GM23338 (cell line): ENCODE data around the gene COX7A2. TPM values are rescaled to one million over a fixed set of nuclear protein-coding genes. Genes with fewer than 3 reads are reported as not detected.

Experiments used
- ATAC-seq: fragments of 200-7000 bp; cut with Tn5 transposase; 3 replicates; pipeline ENCODE4 v1.9.1; 2020
- DNase-seq: peaks from one replicate; pipeline ENCODE4 v3.0.0-alpha.2; 2015; ENCODE audit warnings: low spot score
- H2AFZ ChIP-seq: fragments of 200-600 bp; sonication (generic); 2 replicates; pipeline ENCODE4 v1.8.0; 2016; ENCODE audit warnings: antibody characterized with exemption, mild to moderate bottlenecking, moderate library complexity
- H3F3A ChIP-seq: fragments of 200-600 bp; sonication (generic); replicated peaks from 2 replicates; pipeline ENCODE4 v1.8.0; 2017; ENCODE audit warnings: antibody characterized with exemption, mixed run types, low read depth
- H3K27ac ChIP-seq: fragments of 200-600 bp; sonication (generic); 2 replicates; pipeline ENCODE4 v1.6.1; 2016; ENCODE audit warnings: low read depth
- H3K27me3 ChIP-seq: fragments of 200-600 bp; sonication (generic); 2 replicates; pipeline ENCODE4 v1.8.0; 2016; ENCODE audit warnings: mild to moderate bottlenecking, mixed run types, moderate library complexity; ENCODE audit not compliant: insufficient read depth
- H3K36me3 ChIP-seq: fragments of 200-600 bp; sonication (generic); 2 replicates; pipeline ENCODE4 v1.8.0; 2016; ENCODE audit warnings: mild to moderate bottlenecking; ENCODE audit not compliant: insufficient read depth
- H3K4me1 ChIP-seq: fragments of 200-600 bp; sonication (generic); 2 replicates; pipeline ENCODE4 v1.8.0; 2016; ENCODE audit warnings: mild to moderate bottlenecking, moderate library complexity; ENCODE audit not compliant: insufficient read depth
- H3K4me2 ChIP-seq: fragments of 200-600 bp; sonication (generic); 2 replicates; pipeline ENCODE4 v1.7.1; 2017; ENCODE audit warnings: mixed run types
- H3K4me3 ChIP-seq: fragments of 200-600 bp; sonication (generic); 2 replicates; pipeline ENCODE4 v1.6.1; 2016; ENCODE audit warnings: mixed run types
- H3K79me2 ChIP-seq: fragments of 200-600 bp; sonication (generic); replicated peaks from 2 replicates; pipeline ENCODE4 v1.8.0; 2017; ENCODE audit warnings: mild to moderate bottlenecking; ENCODE audit not compliant: insufficient read depth
- H3K9me2 ChIP-seq: fragments of 200-600 bp; sonication (generic); 2 replicates; pipeline ENCODE4 v1.8.0; 2017; ENCODE audit not compliant: insufficient read depth
- H4K20me1 ChIP-seq: fragments of 200-600 bp; sonication (generic); replicated peaks from 2 replicates; pipeline ENCODE4 v1.8.0; 2017; ENCODE audit warnings: mild to moderate bottlenecking; ENCODE audit not compliant: insufficient read depth
- H3K27ac Mint-ChIP-seq: 2 replicates; pipeline ENCODE4 v1.8.0; 2020; ENCODE audit warnings: inconsistent platforms, mild to moderate bottlenecking, moderate library complexity, mixed read lengths
- H3K27me3 Mint-ChIP-seq: 3 replicates; pipeline ENCODE4 v1.8.0; 2022; ENCODE audit warnings: low read depth, mild to moderate bottlenecking, moderate library complexity, mixed read lengths, inconsistent platforms; ENCODE audit not compliant: insufficient read depth, poor library complexity
- H3K36me3 Mint-ChIP-seq: 3 replicates; pipeline ENCODE4 v1.8.0; 2021; ENCODE audit warnings: low read depth, mild to moderate bottlenecking, inconsistent platforms, moderate library complexity, mixed read lengths
- H3K4me1 Mint-ChIP-seq: 3 replicates; pipeline ENCODE4 v1.8.0; 2020; ENCODE audit warnings: mild to moderate bottlenecking, inconsistent platforms, mixed read lengths
- H3K4me3 Mint-ChIP-seq: 3 replicates; pipeline ENCODE4 v1.8.0; 2021; ENCODE audit warnings: moderate library complexity, mild to moderate bottlenecking, inconsistent platforms, mixed read lengths
- H3K9me3 Mint-ChIP-seq: 3 replicates; pipeline ENCODE4 v1.8.0; 2020; ENCODE audit warnings: moderate library complexity, mild to moderate bottlenecking, inconsistent platforms, mixed read lengths
- CREB1 ChIP-seq: fragments of 250-450 bp; sonication (Bioruptor Pico); IDR thresholded peaks from 2 replicates; pipeline ENCODE4 v1.5.0; 2020; ENCODE audit warnings: low read depth, mild to moderate bottlenecking, moderate library complexity
- ETS1 ChIP-seq: IDR thresholded peaks from 2 replicates; pipeline ENCODE4 v1.6.1; 2016; ENCODE audit warnings: antibody characterized with exemption
- EZH2 ChIP-seq: fragments of 200-600 bp; sonication (generic); IDR thresholded peaks from one replicate; pipeline ENCODE4 v1.8.0; 2017; ENCODE audit warnings: antibody characterized with exemption, mild to moderate bottlenecking, low read depth; ENCODE audit not compliant: unreplicated experiment
- EZH2phosphoT487 ChIP-seq: fragments of 200-600 bp; sonication (generic); IDR thresholded peaks from one replicate; pipeline ENCODE4 v1.8.1; 2018; ENCODE audit warnings: antibody characterized with exemption; ENCODE audit not compliant: unreplicated experiment
- JUNB ChIP-seq: IDR thresholded peaks from one replicate; pipeline ENCODE4 v1.6.1; 2016; ENCODE audit warnings: antibody characterized with exemption; ENCODE audit not compliant: unreplicated experiment
- NANOG ChIP-seq: IDR thresholded peaks from 2 replicates; pipeline ENCODE4 v1.6.1; 2016; ENCODE audit warnings: antibody characterized with exemption, borderline replicate concordance
- POLR2AphosphoS5 ChIP-seq: IDR thresholded peaks from 2 replicates; pipeline ENCODE4 v1.6.1; 2016; ENCODE audit warnings: antibody characterized with exemption, low read depth
- STAT1 ChIP-seq: IDR thresholded peaks from one replicate; pipeline ENCODE4 v1.6.1; 2016; ENCODE audit warnings: antibody characterized with exemption; ENCODE audit not compliant: unreplicated experiment
- ZNF114 ChIP-seq: fragments of 250-450 bp; sonication (Bioruptor Pico); IDR thresholded peaks from 2 replicates; pipeline ENCODE4 v1.5.0; 2020; ENCODE audit warnings: mild to moderate bottlenecking, moderate library complexity
- ZNF331 ChIP-seq: fragments of 250-450 bp; sonication (Bioruptor Pico); IDR thresholded peaks from 2 replicates; pipeline ENCODE4 v1.5.0; 2020; ENCODE audit warnings: low read depth, mild to moderate bottlenecking, moderate library complexity
- ZNF462 ChIP-seq: fragments of 250-450 bp; sonication (Bioruptor Pico); IDR thresholded peaks from 2 replicates; pipeline ENCODE4 v1.5.0; 2020; ENCODE audit warnings: mild to moderate bottlenecking, moderate library complexity
- polyA plus RNA-seq: library from polyadenylated mRNA; unstranded; fragments of >200 nt; fragmentation: Nextera tagmentation; extraction: Ambion mirVana; gene quantifications from 2 replicates; pipeline ENCODE4 v1.2.1, GENCODE V29; 2016
- total RNA-seq: library from RNA; depleted of rRNA; stranded (reverse); fragments of >200 nt; shearing (Covaris generic); gene quantifications from 2 replicates; pipeline ENCODE4 v1.2.3, GENCODE V29; 2014
- TF ChIP-seq, protein P1 (sequence below): IDR thresholded peaks from one replicate; pipeline ENCODE4 v1.6.1; 2018; ENCODE audit warnings: antibody characterized with exemption; ENCODE audit not compliant: unreplicated experiment
- TF ChIP-seq, protein P2 (sequence below), 2 experiments: fragments of 200-600 bp in 1 of 2; sonication (generic) in 1 of 2; conservative IDR thresholded peaks; 2 replicates each; pipeline versions ENCODE4 v1.5.1 to v1.6.1; 2016 to 2017; ENCODE audit warnings: antibody characterized with exemption in 2 of 2, low read depth in 2 of 2, mild to moderate bottlenecking in 2 of 2, moderate library complexity in 1 of 2

COX7A2 gene
- total and polyA plus RNA-seq, 2 experiments from 2014 or later = 93.7 to 963 TPM

GRCh38 chr6:75267461-75267860, 23.9 kb upstream of the COX7A2 start:
- Histone ChIP-seq H2AFZ (no peak overlapping the region), H3K4me1 (peaks cover 24% of the 10 kb centered on the region), H3K4me2 (peak overlapping the region; percentile 22), H3K27ac (peak overlapping the region; percentile 70), H3K79me2 (peaks cover 76% of the 10 kb centered on the region), H3K36me3 (no peaks in the 10 kb centered on the region), H3K9me2 (0 out of 2 replicates have a peak, but pooled peaks cover 4% of the 10 kb centered on the region), H3K4me3 (peak overlapping the region; percentile 13; the same call in 1 of the 2 replicates), H3F3A (no peaks in the 10 kb centered on the region), H3K27me3 (no peaks in the 10 kb centered on the region), H4K20me1 (no peaks in the 10 kb centered on the region)
- peaks cover 9% of the 10 kb centered on the region for H3K9me3 Mint-ChIP-seq
- ATAC-seq = no peak
- no peaks in the 10 kb centered on the region for H3K27me3 Mint-ChIP-seq
- peak overlapping the region; percentile 70; the same call in 1 of the 2 replicates for H3K27ac Mint-ChIP-seq
- 0 out of 3 replicates have a peak overlapping the region, but pooled peaks have one; percentile 8 for H3K4me3 Mint-ChIP-seq
- DNase-seq = no peak
- peaks cover 25% of the 10 kb centered on the region for H3K4me1 Mint-ChIP-seq
- TF ChIP-seq NANOG (no peak), CREB1 (CRISPR knock-in tag) (no peak), ETS1 (no peak), ZNF114 (CRISPR knock-in tag) (no peak), STAT1 (no peak), JUNB (no peak), ZNF331 (CRISPR knock-in tag) (no peak), ZNF462 (CRISPR knock-in tag) (no peak), EZH2phosphoT487 (no peak), EZH2 (no peak), POLR2AphosphoS5 (no peak)
- TF ChIP-seq, protein P1, sequence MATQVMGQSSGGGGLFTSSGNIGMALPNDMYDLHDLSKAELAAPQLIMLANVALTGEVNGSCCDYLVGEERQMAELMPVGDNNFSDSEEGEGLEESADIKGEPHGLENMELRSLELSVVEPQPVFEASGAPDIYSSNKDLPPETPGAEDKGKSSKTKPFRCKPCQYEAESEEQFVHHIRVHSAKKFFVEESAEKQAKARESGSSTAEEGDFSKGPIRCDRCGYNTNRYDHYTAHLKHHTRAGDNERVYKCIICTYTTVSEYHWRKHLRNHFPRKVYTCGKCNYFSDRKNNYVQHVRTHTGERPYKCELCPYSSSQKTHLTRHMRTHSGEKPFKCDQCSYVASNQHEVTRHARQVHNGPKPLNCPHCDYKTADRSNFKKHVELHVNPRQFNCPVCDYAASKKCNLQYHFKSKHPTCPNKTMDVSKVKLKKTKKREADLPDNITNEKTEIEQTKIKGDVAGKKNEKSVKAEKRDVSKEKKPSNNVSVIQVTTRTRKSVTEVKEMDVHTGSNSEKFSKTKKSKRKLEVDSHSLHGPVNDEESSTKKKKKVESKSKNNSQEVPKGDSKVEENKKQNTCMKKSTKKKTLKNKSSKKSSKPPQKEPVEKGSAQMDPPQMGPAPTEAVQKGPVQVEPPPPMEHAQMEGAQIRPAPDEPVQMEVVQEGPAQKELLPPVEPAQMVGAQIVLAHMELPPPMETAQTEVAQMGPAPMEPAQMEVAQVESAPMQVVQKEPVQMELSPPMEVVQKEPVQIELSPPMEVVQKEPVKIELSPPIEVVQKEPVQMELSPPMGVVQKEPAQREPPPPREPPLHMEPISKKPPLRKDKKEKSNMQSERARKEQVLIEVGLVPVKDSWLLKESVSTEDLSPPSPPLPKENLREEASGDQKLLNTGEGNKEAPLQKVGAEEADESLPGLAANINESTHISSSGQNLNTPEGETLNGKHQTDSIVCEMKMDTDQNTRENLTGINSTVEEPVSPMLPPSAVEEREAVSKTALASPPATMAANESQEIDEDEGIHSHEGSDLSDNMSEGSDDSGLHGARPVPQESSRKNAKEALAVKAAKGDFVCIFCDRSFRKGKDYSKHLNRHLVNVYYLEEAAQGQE = no peak
- TF ChIP-seq, protein P2, sequence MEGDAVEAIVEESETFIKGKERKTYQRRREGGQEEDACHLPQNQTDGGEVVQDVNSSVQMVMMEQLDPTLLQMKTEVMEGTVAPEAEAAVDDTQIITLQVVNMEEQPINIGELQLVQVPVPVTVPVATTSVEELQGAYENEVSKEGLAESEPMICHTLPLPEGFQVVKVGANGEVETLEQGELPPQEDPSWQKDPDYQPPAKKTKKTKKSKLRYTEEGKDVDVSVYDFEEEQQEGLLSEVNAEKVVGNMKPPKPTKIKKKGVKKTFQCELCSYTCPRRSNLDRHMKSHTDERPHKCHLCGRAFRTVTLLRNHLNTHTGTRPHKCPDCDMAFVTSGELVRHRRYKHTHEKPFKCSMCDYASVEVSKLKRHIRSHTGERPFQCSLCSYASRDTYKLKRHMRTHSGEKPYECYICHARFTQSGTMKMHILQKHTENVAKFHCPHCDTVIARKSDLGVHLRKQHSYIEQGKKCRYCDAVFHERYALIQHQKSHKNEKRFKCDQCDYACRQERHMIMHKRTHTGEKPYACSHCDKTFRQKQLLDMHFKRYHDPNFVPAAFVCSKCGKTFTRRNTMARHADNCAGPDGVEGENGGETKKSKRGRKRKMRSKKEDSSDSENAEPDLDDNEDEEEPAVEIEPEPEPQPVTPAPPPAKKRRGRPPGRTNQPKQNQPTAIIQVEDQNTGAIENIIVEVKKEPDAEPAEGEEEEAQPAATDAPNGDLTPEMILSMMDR (conservative IDR thresholded peaks at IDR 0.05; ENCODE audit: low read depth in 2 of 2) = no peak
- H3K36me3 Mint-ChIP-seq = peaks cover 33% of the 10 kb centered on the region
